ENCODE results near the gene PLD4.

The PLD4 gene

DNA sequence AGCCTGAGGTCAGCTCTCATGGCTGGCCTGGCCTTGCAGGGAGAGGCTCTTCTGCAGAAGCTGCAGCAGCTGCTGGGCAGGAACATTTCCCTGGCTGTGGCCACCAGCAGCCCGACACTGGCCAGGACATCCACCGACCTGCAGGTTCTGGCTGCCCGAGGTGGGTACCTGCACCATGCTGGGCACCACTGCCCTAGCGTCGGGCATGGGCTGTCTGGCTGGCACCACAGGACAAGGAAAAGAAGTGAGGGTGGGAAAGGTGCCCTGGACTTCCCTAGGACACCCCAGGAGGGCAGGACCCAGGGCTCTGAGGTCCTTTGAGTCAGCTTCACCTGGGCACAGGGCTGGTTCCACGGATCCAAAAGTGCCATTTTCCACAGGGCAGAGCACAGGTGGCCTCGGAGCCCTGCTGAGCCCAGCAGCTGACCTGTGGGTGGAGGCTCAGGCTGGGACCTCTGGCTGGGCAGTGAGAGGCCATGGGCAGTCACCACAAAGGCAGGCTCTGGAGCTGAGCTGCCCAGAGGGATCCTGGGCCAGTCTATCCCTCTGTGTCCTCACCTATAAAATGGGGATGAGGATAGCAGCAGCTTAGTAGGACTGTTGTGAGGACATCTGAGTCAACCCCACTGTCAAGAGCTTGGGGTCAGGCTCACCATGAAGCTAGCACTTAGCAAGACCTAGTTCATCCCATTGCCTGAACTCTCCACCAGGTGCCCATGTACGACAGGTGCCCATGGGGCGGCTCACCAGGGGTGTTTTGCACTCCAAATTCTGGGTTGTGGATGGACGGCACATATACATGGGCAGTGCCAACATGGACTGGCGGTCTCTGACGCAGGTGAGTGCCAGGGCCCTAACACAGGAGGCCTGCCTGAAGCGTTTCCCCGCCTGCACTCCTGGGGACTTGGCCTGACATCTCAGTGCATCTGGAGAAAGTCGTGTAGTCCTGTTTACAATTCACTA, 4.9 kb downstream of the PLD4 start:
- DNase-seq: no peak

DNA sequence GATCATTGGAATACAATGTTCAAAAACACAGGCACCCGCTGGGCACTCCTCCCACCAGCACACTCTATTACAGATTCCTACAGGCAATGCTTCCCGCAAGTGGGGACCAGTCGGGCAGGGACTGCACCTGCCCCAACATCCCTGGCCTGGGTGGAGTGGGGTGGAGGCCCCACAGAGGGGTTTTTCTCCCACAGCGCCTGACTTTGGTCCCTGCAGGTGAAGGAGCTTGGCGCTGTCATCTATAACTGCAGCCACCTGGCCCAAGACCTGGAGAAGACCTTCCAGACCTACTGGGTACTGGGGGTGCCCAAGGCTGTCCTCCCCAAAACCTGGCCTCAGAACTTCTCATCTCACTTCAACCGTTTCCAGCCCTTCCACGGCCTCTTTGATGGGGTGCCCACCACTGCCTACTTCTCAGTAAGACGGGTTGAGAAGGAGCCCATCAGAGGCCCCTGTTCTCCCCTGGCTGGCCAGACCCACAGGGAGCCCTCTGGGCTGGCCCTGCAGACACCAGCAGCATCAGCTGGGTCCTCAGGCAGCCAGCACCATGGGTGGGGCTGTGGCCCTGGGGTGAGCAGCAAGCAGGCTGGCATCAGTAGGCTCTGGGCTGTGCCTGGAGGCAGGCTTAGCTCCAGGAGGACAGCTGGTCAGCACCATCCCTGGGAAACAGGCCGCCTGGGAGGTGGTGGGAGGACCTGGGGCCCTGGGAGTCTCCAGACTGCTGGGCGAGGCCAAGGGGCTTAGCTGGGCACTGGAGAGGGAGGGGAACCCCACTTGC, 6.0 kb downstream of the PLD4 start:
- DNase-seq: no peak

DNA sequence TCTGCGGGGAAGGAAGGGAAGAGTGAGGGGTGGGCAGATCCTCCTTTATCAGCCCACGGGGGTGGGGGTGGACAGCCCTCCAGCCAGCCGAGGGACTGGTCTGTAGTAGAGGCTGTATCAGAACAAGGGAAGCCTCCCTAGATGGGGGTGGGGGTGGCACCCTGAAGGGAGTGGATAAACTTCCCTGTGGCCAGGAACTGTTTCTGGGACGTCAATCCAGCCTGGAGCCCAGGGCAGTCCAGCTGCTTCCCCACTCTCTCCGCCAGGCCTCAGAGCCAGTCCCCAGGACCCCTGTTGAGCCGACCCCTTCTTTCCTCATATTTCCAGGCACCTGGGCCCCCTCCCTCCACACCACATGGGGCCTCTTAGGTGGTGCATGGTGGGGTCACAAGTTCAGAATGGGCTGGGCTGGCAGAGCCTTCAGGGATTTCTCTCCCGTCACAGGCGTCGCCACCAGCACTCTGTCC, 6.7 kb downstream of the PLD4 start:
- no peak for DNase-seq

DNA sequence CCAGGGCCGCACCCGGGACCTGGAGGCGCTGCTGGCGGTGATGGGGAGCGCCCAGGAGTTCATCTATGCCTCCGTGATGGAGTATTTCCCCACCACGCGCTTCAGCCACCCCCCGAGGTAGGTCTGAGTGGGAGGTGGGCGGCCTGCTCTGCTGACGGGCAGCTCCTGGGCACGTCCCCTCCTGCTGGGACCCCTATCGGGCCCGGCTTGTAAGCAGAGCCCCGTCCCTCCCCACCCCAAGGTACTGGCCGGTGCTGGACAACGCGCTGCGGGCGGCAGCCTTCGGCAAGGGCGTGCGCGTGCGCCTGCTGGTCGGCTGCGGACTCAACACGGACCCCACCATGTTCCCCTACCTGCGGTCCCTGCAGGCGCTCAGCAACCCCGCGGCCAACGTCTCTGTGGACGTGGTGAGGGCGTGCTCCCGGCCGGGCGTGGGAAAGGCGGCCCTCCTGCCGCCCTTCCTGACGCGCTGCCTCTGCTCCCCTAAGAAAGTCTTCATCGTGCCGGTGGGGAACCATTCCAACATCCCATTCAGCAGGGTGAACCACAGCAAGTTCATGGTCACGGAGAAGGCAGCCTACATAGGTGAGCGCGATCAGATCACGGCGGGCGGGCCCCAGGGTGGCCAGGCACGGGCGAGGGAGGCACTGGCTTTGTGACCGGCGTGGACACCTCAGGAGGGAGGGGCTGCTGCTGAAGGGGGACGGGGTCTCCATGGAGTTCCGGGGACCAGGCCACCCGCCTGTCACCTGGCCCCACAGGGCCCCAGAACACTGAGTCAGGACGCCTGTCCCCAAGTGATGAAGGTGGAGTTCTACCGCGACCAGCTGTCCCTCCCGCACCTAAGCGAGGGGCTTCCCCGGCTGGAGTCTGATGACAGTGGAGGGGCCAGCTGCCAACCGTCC, 7.3 kb downstream of the PLD4 start:
- DNase-seq: no peak

DNA sequence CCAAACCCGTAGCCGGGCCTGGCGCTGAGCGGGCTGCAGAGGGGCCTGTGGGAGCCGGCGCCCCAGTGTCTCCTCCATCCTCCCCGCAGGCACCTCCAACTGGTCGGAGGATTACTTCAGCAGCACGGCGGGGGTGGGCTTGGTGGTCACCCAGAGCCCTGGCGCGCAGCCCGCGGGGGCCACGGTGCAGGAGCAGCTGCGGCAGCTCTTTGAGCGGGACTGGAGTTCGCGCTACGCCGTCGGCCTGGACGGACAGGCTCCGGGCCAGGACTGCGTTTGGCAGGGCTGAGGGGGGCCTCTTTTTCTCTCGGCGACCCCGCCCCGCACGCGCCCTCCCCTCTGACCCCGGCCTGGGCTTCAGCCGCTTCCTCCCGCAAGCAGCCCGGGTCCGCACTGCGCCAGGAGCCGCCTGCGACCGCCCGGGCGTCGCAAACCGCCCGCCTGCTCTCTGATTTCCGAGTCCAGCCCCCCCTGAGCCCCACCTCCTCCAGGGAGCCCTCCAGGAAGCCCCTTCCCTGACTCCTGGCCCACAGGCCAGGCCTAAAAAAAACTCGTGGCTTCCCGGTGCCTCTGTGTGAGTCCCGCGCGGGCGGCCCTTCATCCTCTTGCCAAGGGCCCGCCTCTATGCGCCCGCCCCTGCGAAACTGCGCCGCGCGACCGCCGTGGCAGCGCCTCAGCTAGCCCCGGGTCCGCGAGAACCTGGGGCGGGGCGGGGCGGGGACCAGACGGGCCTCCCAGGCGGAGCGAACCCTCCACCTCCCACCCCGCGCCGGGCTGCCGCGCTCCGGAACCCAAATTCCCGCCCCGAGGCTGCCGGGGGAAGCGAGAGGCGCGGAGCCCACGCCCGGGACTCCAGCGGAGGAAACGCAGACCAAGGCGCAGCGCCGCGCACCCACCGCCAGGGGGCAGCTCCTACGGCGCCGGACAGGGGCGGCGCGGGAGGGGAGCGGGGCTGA, 8.3 kb downstream of the PLD4 start:
- DNase-seq: no peak

DNA sequence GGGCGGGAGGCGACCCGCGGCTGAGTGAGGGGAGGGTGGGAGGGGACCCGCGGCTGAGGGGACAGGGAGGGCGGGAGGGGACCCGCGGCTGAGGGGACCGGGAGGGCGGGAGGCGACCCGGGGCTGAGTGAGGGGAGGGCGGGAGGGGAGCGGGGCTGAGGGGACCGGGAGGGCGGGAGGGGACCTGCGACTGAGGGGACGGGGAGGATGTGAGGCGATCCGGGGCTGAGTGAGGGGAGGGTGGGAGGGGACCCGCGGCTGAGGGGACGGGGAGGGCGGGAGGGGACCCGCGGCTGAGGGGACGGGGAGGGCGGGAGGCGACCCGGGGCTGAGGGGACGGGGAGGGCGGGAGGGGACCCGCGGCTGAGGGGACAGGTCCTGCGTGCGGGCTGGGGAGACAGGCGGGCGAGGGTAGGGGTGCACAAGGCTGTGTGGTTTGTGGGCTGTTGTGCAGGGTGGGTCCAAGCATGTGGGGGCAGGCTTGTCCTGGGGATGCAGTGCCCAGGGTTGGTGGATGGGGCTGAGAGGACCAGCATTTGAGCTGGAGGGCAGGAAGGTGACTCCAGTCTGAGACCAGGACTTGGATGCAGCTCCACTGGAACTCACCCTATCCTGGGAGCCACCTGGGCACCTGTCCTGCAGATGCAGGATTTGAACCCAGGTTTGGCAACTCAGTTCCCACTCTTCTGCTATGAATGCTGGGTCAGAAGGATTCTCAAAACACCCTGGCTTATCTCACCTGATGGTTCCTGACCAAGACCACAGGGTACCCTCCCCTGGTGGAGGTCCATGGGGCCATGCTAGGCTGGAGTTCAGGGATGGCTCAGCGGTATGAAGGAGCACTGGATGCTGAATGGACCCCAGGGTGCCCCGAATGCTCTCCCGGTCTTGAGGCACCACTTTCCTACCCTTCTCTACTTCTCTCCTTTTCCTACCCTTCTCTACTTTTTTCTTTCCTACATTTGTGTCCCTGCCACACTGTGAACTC, 9.4 kb downstream of the PLD4 start:
- DNase-seq: no peak

DNA sequence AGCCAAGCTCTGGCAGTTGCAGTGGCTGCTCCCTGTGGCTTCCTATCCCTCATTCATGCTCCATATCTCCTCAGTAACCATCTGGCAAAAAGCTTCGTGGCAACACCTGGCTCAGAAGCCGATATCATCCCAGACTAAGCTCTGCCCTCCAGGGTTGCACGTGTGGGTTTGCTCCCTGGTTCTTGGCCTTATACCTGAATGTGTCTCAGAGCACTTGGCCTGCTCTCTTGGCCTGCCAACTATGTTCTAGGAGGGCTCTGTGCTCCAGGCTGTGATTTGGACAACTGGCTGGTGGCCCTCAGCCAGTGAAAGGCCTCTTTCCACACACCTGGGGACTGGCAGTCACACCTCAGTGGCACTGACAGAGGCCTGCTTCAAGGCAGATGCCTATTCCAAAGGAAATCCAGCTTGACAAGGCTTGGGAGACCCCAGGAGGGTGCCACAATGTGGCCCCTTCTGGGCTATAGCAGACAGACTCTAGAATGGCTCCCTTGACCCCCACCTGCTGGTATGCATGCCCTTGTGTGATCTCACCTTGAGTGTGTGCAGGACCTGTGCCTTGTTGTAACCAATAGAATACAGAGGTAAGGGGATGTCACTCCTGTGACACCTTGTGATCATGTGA, 10.5 kb downstream of the PLD4 start:
- no peak for DNase-seq

DNA sequence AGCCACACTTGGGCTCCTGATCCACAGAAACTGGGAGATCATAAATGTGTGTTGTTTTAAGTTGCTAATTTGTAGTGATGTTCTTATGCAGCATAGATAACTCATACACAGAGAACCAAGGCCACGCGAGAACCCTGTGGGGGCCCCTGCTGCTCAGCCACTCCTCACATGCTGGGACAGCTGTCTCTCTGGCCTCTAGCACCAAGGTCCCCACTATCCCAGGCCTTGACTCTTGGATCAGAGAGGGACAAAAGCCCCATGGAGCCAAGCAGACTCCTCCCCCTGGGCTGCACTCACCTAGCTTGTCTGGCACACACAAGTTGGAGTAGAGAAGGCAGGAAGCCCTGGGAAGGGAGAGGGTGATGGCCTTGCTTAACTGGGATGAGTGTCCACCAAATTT, 11.3 kb downstream of the PLD4 start:
- no peak for DNase-seq

DNA sequence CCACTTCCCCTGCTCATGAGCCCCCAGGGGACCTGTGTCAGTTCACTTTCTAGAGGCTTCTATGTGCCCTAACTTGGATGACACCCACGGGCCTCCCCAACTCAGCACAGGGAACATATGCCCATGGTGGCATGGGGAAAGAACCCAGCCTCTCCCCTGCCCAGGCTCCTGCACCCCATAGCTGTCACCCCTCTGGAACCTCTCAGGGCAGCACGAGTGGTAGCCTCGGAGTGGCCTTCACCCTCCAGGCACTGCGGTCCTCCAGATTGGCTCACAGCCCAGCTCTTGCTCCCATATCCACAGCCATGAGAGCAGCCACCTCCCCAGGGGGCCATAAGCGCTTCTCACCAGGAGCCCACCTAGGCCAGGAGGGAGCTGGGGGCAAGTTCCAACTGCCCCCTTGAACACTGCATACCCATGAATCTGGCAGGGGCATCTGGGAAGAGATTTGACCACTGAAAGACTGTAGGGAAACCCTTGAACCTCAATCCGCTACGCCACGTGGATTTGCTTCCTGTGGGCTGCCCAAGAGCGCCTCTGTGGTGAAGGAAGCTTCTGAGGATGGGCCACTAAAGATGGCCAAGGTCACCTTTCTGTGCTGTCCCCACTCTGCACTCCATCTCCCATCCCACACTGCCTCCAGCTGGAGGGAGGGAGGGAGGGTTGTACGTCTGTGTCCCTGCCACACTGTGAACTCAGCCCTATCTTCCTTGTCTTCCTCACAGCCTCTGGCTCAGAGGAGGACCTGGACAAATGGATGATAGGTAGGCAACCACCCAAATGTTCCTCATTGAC, 11.9 kb downstream of the PLD4 start:
- DNase-seq: no peak

DNA sequence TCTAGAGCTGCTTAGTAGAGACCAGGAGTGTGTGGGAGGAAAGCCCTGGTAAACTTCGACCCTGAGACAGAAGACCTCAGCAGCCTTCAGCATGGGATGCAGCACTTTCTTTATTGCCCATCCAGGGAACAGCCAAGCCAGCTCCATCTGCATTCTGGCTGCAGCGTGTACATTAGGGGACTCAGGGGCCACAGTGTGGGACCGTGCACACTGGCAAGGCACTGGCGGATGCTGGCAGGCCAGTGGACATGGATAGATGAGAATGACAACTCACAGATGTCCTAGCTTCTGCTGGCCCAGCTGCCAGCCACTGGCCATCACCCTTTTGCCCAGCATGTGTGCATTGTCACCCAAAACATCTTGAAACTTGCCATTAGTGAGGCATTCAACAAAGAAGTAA, 12.5 kb downstream of the PLD4 start:
- DNase-seq: no peak

DNA sequence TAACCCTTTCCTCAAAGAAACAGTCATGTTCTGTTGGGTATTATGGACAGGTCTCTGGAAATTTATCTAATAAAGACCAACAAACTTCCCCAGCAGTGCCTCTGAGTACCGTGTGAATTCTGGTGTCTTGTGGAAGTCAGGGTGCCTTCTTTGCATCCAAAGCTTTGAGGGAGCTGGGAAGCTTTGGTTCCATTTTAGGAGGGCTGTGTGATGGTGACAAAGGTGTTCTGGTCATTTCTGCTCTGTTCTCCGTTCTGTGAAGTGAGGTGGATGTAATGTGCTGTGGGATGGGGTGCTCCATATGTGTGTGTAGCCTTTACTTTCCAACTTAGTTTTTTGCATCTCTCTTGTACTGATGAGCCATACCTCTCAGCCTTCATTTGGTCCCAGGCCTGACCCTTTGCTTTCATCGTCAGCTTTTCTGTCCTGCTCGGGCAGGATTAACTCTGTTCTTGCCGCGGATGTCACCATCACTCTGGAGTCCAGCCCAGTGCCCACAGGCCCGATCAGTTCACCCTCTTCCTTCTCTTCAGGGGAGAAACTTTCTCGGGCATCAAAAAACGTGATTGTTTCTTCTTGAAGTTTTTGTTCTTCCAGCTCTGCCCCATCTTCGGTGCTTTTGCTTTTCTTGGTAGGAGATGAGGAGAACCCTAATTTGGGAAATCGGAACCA, 13.2 kb downstream of the PLD4 start:
- no peak for DNase-seq

DNA sequence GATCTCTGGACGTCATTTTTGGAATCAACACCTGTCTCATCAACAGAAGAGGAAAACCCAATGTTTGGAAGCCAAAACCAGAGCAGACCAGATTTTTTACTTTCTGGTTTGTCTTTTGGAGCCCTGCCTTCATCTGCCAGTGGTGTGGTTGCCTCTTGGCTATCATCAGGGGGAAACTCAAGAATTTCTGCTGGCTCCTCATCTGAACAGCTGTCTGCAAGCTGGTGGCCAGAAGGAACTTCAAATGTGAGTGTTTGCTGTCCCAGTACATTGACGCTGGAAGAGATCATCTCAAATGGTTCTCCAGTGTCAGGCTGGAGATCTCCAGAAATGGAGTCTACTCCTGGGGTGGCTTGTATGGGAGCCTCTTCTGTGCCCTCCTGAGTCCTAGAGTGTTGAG, 13.8 kb downstream of the PLD4 start:
- DNase-seq: no peak

DNA sequence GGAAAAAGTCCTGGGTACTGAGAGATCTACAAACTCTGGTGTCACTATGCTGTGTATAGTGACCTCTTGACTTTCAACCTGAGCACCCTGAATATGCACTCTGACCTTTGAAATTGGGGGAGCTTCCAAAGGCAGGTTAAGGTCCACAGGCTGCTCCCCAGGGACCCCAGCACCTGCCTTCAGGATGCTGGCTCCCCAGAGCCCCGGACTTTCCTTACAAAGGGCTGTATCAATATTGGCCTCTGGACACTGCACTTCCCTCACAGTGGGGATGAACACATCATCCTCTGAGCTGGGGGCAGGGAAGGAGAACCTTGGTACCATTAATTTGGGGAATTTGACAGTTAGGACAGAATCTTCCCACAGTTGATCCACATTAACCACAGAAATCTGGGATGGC, 14.3 kb downstream of the PLD4 start:
- DNase-seq: no peak

DNA sequence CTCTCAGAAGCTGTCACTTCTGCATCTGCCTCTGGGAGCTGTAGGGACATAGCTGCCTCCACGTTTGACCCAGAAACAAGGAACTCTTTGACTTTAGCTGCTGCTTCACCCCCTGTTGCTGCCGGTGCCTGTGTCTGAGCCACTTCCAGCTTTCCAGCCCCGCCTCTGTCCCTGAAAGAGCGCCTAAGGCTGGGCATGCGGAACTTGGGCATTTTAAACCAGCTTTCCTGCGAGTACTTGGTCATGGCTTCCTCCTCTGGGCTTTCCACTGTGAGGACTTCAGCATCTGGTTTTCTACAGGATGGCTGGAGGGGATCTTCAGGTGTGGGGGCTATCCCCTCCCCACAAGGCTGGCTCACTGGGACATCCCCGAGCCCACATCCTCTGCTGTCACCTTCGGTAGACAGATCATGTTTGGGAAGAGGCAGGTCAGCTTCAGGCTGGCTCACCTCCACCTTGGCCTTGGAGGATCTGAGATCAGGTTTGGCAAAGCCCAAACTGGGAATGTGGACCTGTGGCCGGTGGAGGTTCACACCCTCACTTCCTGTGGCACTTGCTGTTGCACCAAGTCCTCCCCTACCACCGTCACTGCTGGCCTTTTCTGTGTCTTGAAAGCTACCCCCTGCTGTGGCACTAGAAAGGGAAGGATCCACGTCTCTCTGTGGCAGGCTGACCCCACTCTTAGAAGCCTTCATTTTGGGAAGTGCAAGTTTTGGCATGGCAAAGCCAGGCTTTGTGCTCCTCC, 15.2 kb downstream of the PLD4 start:
- DNase-seq: no peak

DNA sequence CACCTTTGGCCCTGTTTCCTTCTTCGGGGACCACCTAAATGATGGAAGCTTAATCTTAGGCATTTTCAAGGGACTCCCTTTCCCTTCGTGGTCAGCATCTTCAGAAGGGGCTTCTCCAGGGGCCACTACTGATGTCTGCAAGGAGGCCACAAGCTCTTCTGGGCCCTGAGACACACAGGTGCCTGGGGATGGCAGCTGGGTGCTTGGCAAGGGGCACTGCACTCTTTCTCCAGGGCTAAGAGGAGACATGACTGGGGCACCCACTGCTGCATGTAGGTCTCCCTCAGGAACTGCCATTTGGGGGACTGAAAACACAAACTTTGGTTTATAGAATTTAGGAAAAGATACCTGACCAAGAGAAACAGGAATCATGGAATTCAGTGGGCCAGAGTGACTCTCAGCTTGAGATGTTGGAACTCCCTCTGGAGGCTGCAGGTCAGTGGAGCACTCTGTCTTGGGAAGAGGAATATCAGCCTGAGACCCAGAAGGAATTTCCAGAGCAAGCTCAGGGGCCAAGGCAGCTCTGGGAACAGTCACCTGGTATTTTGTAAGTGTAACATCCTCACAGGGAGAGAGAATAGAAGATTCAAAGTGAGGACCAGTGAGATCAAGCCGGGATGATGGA, 16.0 kb downstream of the PLD4 start:
- no peak for DNase-seq

DNA sequence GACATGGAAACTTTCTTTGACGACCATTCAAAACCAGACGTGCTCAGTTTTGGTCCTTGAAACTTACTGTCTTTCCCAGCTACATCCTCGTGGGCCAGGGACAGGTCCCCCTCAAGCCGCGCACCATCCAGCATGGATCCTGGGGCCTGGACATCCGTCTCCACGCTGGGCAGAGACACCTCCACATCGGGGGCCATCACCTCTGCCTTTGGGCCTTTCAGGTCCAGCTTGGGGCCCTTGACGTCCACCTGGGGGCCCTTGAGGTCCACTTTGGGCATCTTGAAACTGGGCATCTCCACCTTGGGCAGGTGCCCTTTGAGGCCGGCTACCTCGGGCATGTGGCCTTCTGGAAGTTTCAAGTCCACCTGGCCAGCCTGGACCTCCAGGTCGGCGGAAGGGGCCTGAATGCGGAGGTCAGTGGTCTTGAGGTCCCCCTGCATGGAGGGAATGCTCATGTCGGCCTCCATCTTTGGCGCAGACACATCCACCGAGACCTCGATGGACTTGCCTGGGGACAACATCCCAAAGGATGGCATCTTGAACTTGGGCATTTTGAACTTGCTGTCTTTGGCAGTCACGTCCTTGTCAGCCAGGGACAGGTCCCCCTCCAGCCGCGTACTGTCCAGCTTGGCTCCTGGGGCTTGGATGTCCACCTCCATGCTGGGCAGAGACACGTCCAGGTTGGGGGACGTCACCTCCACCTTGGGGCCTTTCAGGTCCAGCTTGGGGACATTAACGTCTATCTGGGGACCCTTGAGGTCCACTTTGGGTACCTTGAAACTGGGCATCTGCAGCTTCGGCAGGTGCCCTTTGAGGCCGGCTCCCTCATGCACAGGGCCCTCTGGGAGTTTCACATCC, 17.1 kb downstream of the PLD4 start:
- no peak for DNase-seq
